NCI-H146 (cell line): ENCODE measurements around the gene FCGR2B.
A peak's percentile ranks its signal among the peaks of the same experiment; 100 is the strongest.
"Not testable (repeated sequence)": the region's sequence is repeated elsewhere in the genome, so short reads cannot be mapped to it uniquely, and the experiment has no call there.

Experiments used
- DNase-seq: peaks from one replicate; lab custom pipeline; 2025; lab: John Stamatoyannopoulos, UW

Gene FCGR2B

DNA sequence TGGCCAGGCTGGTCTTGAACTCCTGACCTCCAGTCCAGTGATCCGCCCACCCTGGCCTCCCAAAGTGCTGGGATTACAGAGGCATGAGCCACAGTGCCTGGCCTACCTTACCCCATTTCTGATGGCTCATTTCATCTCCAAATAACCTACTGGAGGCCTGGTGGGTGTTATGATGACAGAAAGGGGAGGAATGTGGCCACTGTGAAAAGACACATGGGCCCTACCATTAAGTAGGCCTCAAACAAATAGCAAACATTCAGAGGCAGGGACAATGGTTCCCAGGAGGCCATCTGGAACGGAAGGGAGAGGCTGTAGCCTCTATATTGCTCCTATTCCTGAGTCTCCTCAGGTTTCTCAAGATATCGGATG lies 43.2 kb downstream of the FCGR2B start:
- no peak for DNase-seq

DNA sequence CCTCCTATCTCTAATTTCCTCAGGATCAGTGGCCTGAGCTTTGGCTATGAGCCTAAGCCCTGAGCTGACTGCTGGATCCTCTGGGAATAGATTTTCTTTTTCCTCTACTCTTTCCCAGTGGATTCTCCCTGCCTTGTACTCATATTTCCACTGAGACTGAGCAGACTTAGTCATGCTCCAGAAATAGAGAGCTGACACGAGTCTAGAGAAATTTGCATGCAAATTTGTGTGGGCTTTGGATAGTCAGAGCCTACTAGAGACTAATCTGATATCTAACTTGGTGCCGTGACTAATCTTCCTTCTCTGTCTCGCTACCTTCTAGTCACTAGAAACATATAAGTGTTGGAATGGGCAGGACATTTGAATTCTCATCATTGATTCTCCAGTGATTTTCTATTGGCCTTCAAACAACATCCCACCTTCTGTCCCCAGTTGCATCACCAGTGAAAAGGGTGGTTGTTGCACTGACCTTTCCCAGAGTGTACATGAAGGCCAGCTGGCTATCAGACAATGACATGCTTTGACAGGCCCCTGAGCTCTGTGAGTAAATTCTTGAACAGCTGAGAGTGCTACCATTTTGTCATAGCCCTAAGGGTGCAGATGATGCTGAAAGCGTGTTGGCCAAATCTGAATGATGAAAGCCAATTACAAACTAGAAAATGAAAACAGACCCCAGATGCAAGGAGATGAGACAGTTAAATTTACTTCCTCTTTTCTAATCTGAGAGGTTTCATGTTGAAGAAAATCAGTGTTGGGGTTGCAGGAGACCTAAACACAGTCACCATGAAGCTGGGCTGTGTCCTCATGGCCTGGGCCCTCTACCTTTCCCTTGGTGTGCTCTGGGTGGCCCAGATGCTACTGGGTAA lies 43.8 kb downstream of the FCGR2B start, which contains the start of gene FCRLA:
Gene FCRLA (plus strand): TSS at position 748 of the 866 bp plus-strand sequence. CDS start 36 bp downstream, at position 784.
- no peak for DNase-seq

DNA sequence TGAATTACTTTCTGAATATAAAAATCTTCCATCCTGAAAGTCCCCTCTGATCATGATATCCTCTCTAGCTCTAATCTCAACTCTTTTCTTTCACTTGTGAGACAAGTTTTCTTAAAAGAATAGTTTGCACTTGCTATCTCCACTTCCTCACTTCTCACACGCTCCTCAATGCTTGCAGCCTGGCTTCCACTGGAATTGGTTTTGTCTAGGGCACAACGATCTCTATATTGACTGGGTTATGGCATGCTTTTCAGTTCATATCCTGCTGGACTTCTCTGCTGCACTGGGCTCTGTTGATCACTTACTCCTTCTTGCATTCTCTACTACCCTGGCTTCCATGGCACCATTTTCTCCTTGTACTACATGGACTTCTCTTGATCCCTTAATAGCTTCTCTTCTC lies 44.6 kb downstream of the FCGR2B start:
- DNase-seq: no peak

DNA sequence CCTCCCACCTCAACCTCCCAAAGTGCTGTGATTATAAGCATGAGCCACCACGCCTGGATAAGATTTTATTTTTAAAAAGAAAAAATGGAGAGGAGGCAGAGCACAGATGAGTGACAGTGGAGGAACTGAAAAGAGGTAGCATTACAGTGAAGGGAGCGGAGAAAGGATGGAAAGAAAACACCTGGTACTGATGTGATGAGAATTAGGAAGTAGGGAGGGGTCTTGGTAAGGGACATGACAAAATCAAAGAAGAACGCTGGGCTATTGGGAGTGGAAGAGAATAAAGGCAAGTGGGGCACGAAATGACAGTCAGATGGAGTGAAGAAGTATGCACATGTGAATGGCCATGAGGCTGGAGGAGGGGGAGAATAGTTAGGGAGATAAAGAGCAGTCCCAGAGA lies 46.4 kb downstream of the FCGR2B start:
- DNase-seq: no peak

DNA sequence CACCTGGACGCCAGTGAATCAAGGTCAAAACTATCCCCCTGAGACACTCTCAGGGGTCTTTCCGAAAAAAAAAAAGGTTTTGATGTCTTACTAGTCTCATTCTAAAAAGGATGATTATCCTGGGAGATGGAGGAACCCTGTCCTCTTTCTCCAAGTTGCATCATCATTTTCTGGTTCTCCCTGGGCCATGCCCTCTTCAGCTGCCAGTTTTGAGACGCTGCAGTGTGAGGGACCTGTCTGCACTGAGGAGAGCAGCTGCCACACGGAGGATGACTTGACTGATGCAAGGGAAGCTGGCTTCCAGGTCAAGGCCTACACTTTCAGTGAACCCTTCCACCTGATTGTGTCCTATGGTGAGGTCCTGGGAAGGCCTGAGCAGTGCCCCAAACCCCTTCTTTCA lies 47.6 kb downstream of the FCGR2B start:
- no peak for DNase-seq

DNA sequence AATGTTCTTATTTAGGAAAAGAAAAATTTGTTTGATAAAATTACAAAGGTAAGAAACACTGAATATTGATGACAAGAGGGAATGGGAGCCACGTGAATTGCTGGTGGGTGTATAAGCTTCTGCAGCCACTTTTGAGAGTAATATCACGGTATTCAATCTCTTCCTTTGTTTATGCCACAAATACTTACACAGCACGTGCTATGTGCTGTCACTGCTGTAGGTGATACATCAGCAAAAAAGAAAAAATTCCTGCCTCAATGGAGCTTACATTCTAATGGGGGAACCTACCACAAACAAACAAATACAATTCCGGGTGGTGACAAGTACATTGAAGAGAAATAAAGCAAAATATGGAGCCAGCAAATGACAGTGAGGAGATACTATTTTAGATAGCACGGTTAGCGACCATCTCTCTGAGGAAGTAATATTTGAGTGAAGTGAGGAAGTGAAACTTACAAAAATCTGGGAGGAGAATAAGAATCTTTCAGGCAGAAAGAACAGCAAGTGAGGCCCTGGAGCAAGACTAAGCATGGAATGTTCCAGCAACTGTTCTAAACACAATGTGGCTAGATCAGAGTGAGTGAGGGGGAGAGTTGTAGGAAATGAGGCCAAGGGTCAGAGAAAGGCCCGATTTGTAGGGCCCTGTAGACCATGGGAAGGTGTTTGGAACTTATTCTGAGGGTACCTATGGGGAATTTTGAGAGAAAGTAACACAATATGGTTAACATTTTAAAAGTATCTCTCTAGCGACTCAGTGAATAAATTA lies 55.8 kb downstream of the FCGR2B start:
- DNase-seq: no peak

DNA sequence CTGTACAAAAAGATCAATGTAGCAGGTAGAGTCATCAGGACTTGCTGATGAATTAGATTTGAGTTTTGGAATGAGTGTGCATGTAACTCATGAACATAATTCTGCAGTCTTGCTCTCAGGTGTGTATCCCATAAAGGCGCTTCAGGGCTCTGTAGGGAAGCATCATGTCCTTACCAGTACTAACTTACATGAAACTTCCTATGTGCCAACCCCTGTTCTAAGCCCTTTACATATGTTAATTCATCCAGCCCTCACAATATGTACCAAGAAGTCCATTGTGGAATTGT lies 56.3 kb downstream of the FCGR2B start:
- no peak for DNase-seq

DNA sequence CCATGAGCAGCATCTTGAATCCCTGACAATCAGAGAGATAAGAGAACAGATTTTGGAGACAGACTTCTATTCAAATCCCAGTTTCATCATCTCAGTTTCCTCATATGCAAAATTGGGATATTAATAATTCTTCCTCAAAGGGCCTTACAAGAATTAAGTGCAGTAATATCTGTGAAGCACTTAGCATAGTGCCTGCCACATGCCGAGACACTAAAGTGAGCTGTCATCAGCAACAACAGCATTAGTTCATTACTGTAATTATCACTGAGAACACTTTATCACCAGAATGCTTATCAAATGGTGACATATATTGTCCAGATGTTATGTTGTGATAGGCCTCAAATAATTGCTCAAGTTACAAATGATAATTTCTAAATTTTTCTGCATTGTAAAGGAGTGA lies 57.5 kb downstream of the FCGR2B start:
- no peak for DNase-seq

DNA sequence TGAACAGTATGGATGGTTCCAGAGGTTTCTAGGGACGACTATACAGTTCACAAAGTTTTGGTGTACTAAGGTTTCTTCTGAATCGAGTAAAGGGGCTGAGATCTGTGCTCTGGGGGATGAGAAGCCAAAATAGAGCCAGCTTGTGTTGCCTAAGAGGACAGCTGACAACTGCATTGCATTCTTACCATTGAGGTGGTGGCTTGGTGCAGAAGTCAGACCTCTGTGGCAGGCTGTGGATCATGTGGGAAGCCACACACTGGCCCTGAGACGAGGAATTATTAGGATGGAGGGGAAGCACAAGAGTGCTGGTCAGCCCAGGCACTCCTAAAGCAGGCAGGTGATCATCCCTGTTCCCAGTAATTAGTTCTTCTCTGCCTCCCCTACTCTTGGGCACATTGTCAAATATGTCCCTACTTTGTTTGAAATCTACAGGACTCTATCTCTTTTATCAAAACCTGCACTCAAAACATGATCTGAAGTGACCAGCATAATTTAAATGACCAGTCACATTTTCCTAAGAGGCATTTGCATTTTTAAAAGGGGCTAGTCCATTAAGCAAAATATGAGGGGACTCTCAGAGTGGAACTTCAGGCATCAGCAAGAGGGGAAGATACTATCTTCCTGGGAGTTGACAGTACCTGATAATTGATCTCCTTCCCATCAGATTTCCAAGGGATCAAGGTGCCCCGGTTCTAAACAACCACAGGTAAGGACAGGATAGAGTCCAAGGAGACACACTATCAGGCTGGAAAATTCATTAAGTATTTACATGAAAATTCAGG lies 58.2 kb downstream of the FCGR2B start, which contains the start of gene FCRLB:
Gene FCRLB (plus strand): TSS at position 589 of the 782 bp plus-strand sequence. CDS start 1,129 bp downstream, outside the sequence.
- DNase-seq: no peak

DNA sequence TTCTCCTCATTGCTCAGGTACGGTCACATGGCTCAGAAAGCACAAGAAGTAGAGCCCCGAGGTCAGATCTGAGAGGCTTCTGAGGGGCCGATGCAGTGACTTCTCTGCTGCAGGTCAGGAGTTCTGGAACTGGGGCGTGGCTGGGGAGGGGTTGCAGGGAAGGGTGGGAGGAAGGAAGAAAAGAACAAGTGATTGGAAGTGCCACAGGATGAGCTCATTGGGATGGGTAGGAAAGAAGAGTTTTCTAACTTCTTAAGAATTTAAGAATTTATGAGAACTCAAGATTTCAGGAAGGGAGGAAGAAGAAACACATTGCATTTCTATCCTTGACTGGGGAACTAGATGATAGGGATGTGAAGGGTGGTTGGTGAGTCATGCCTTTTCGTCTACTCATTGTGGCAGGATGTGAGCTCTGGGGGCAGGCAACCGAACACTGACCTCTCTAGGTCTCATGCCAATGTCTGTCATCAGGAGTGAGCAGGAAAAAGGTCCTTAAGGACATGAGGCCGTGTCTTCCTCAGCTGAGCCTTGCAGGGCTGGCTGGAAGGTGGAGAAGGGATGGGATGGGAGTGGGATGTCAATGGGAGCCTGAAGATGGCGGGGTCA lies 58.9 kb downstream of the FCGR2B start:
- no peak for DNase-seq

DNA sequence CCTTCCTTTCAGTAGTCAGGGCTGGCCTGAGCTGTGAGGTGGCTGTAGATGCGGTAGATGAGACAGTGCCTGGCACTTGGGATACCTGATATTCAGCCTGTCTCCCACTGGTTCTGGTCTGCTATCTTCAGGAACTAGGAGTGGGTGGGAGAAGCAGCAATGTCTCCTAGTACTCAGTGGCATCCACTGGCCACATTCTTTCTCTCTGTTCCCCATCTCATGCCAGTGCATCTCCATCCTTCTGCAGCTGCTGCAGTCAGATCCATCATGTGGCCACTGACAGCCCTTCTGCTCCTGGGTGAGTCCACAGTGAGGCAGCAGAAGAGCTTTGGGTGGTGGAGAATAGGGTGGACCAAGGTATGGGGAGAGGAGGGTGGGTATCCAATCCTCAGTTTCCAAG lies 59.5 kb downstream of the FCGR2B start:
- no peak for DNase-seq

DNA sequence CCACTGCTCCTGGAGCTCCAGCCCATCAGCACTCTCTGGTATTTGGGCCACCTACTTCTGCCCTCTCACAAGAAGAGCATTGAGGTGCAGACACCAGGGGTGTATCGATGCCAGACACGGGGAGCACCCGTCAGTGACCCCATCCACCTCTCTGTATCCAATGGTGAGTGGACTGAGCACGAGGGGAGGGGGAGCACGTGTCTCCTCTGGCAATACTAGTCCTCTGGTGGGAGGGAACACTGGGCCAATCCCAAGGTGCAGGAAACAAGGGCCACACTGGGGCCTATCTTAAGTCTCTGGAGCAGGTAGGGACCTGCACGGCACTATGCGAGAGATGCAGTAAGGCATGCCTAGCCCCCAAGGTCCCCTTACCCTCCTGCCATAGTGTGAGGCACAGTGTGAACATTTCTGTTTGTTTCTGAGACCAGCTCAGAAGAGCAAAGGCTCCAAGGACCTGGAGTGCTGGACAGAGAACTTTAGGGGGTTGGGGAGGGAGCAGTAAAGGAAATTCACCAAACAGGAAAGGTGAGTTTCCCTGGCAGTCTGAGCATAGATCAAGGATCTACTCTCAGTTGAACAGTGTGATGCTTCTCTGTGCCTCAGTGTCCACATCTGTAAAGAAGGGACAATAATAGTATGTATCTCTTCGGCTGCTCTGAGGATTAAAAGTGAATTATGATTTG lies 60.7 kb downstream of the FCGR2B start:
- DNase-seq: no peak

DNA sequence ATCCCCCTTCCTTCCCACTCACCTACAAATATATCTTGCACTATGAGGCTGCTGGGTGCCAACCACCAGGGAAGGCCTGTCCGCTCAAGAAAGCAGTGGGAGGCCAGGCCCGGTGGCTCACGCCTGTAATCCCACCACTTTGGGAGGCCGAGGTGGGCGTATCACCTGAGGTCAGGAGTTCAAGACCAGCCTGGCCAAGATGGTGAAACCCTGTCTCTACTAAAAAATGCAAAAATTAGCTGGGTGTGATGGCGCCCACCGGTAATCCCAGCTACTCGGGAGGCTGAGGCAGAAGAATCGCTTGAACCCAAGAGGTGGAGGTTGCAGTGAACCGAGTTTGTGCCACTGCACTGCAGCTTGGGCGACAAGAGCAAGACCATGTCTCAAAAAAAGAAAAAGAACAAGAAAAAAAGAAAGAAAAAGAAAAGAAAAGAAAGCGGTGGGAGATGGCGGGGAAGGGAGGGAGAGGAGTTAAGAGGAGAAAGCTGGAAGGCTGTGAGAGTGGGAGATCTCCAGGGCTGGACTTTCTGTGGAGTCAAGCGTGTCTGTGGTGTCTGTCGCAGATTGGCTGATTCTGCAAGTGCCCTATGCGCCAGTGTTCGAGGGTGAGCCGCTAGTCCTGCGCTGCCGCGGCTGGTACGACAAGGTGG lies 62.4 kb downstream of the FCGR2B start:
- not testable (repeated sequence) for DNase-seq

DNA sequence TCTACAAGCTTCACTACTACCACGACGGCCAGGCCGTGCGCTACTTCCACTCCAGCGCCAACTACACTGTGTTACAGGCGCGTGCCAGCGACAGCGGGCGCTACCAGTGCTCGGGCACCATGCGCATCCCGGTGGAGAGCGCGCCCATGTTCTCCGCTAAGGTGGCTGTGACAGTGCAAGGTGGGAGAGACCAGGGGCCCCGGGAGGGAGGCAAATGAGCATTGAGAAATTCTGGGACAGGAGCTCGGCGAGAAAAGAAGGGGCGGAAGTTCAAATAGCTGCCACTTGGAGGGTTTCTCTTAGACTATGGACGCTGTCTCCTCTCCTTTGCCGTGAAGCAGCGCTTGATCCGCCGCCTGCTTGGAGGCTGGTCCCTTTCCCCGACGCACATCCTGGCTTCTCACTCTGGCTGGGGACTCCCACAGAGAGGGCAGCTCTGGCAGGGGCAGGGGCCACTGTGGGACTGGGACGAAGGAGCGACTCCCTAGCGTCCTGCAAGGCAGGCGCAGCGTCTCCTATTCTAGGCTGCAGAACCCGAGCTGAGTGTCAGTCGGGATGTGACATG lies 63.0 kb downstream of the FCGR2B start:
- DNase-seq: peak; percentile 54

DNA sequence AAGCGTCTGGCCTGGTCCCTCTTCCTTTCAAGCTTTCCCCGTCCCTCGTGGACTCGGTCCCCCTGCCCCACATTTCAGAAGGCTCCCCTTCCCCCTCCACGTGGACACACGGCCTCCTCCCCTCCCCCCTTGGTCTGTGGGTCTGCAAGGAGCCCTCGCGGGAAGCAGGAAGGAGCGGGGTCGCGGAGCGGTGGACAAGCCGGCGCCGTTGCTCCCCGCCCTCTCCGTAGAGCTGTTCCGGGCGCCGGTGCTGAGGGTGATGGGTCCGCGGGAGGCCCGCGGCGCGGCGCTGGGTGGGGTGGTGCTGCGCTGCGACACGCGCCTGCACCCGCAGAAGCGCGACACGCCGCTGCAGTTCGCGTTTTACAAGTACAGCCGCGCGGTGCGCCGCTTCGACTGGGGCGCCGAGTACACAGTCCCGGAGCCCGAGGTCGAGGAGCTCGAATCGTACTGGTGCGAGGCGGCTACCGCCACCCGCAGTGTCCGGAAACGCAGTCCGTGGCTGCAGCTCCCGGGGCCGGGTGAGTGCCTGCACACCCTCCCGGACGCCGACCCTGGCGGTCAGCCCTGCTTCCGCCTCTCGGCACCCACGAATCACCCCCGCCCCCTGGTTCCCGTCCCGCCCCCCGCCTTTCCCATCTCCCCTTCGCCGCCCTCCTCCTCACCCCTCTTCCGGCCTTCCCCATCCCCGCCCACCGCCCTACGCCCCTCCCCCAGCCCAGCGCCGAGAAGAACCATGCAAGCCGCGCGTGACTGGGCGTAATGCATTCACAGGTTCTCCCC lies 63.7 kb downstream of the FCGR2B start:
- DNase-seq: peak; percentile 89

DNA sequence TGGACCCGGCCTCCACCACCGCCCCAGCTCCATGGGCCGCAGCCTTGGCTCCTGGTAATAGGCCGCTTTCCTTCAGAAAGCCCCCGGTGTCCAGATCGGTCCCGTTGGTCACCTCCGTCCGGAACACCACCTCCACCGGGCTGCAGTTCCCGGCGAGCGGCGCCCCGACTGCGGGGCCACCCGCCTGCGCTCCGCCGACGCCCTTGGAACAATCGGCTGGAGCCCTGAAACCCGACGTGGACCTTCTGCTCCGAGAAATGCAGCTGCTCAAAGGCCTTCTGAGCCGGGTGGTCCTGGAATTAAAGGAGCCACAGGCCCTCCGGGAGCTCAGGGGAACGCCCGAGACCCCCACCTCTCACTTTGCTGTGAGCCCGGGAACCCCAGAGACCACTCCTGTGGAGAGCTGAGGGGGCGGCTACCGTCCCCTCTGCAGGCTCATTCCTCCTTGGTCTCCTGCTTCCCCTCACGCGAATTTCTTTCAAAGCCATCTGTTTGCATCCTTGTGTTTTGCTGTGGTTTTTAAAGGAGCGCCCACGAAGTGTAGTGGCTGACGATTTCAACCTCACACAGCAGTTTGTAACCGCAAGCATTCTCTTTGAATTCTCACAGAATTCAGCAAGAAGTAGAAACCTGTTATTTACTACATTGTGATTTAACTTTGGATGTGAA lies 64.4 kb downstream of the FCGR2B start:
- DNase-seq: no peak
